ENCODE measurements around the gene PRKN.

Gene PRKN

DNA sequence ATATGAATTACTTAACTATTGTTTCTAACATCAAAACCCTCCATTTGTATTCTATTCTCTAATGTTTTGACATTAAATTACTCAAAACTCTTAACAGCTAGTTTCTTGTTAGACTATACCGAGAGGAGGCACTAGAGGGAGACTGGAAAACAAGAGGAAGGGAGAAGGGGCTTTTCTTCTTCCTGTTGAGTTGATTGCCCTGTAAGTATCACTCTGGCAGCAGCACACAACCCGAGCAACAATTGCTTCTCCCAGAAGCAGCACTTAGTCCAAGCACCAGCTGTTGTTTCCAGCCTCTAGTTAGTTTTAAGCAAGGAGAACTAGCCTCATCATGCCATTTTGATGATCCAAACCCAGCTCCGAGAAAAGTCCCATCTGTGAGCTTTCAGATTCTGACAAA is 603.8 kb downstream of the PRKN start:
- no peak for DNase-seq (ENCODE audit: low spot score)
- TF ChIP-seq, protein P1, sequence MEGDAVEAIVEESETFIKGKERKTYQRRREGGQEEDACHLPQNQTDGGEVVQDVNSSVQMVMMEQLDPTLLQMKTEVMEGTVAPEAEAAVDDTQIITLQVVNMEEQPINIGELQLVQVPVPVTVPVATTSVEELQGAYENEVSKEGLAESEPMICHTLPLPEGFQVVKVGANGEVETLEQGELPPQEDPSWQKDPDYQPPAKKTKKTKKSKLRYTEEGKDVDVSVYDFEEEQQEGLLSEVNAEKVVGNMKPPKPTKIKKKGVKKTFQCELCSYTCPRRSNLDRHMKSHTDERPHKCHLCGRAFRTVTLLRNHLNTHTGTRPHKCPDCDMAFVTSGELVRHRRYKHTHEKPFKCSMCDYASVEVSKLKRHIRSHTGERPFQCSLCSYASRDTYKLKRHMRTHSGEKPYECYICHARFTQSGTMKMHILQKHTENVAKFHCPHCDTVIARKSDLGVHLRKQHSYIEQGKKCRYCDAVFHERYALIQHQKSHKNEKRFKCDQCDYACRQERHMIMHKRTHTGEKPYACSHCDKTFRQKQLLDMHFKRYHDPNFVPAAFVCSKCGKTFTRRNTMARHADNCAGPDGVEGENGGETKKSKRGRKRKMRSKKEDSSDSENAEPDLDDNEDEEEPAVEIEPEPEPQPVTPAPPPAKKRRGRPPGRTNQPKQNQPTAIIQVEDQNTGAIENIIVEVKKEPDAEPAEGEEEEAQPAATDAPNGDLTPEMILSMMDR (IDR thresholded peaks at IDR 0.05; ENCODE audit: extremely low read depth, insufficient read depth, missing control alignments), result no peak
- in situ Hi-C loops (cut with MboI; ENCODE audit: low pct_unique_long_range_greater_than_20kb, low sequenced_read_pairs, unreplicated experiment), result no loop called here

DNA sequence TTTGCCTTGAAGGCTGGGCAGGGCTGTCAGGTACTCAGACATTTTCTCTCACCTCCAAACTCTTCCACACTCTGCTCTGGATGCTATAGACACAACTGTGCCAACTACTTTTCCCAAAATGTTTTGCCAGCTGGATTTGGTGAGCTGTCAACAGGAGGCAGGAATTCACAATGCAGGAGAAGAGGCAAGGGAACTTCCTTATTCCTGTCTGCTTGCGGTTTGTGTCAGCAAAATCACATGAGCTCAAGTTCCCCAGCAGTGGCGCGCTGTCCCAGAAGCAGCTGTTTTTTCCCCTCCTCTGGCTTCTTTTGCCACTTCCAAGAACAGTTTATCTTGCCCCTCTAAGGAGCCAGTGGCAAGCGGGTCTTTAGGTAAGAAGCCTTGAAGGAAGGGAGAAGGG is 608.2 kb downstream of the PRKN start:
- TF ChIP-seq, protein P1 (IDR thresholded peaks at IDR 0.05; ENCODE audit: extremely low read depth, insufficient read depth, missing control alignments), result no peak
- in situ Hi-C loops (cut with MboI; ENCODE audit: low pct_unique_long_range_greater_than_20kb, low sequenced_read_pairs, unreplicated experiment), result no loop called here
- no peak for DNase-seq (ENCODE audit: low spot score)

DNA sequence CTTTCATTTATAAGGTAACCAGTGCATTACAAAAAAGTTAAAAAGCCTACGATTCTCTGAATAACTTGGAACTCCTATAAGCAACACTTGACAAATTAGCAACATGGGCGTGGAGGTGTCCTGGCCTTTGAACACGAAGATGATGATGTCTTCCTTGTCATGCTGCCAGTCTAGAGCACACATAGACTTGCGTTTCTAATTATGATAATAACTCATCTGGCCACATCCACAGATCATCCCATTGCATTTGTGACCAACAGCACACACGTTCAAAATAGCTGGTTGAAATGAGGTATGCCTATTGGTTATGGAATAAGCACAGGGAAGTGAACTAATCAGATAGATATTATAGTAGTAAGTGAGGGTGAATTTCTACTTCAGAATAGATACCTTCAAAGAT is 608.9 kb downstream of the PRKN start:
- in situ Hi-C loops (cut with MboI; ENCODE audit: low pct_unique_long_range_greater_than_20kb, low sequenced_read_pairs, unreplicated experiment), result no loop called here
- DNase-seq (ENCODE audit: low spot score), result no peak
- TF ChIP-seq, protein P1 (IDR thresholded peaks at IDR 0.05; ENCODE audit: extremely low read depth, insufficient read depth, missing control alignments), result no peak

DNA sequence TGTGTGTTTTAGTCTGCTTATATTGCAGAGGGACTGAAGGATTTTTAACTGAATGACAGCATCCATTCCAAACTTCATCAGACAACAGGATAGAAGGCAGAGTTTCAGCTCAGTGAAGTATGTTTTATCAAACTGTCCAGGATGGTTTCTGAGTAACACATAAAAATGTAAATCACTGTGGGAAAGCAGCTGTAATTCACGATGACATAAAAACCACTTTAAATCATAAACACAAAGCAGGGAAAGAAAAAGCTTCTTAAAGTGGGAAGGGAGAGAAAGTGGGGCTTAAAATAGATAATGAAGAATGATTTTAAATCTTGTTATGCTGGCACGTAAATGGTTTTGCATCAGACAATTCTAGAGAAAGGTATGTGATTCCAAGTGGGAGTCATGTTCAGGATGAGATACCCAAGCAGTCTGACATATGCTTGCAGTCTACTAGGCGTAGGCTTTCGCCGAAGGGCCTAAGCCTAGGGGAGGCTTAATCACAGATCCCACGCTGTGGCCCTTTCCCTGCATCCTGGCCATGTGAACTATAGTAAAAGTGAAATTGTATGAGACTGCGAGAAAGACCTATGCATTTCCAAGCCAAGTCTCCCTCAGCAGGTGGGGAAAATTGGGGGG is 610.6 kb downstream of the PRKN start:
- TF ChIP-seq, protein P1 (IDR thresholded peaks at IDR 0.05; ENCODE audit: extremely low read depth, insufficient read depth, missing control alignments), result no peak
- no peak for DNase-seq (ENCODE audit: low spot score)
- in situ Hi-C loops (cut with MboI; ENCODE audit: low pct_unique_long_range_greater_than_20kb, low sequenced_read_pairs, unreplicated experiment), result no loop called here

DNA sequence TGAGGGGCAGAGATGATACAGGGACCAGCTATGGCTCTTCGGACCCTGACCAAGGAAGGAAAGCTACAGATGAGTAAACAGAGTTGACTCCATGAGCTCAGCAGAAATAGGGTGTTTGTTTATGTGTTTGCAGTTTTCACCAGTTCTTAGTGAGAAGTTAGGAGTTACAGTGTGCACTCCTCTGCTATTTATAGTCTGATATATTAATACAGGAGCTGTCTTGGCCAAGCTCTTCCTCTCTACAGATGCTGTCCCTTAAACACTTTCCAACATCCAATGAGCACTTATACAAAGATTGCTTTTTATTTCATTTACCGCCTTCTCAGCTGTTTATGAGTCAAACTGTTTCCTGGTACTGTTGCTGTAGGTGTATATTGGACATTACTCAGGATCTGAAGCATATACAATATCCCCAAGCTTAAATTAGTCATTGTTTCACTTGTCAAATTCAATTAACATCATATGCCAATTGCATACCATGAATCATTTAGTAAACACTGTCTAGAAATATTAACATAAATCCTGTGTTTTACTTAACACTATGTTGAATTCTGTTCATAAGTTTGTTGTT is 618.0 kb downstream of the PRKN start:
- TF ChIP-seq, protein P1 (IDR thresholded peaks at IDR 0.05; ENCODE audit: extremely low read depth, insufficient read depth, missing control alignments), result no peak
- in situ Hi-C loops (cut with MboI; ENCODE audit: low pct_unique_long_range_greater_than_20kb, low sequenced_read_pairs, unreplicated experiment), result no loop called here
- DNase-seq (ENCODE audit: low spot score), result no peak

DNA sequence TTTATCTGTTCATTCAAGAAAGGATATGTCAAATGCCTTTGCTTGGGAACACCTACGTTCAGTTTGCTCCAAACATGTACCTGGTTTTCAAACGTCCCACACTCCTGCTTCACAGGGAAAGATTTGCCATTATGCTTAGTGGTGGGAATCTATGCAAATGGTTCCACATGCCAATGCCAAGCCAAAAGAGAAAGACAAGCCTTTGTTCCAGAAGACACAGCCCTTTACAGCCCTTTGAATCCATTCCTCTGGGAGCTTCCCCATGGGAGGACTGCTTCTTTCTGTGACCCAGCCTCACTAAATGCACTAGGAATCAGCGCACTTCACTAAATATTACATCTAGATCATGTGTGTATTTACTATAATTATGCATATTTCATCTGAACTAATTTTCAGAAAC is 619.5 kb downstream of the PRKN start:
- in situ Hi-C loops (cut with MboI; ENCODE audit: low pct_unique_long_range_greater_than_20kb, low sequenced_read_pairs, unreplicated experiment), result no loop called here
- TF ChIP-seq, protein P1 (IDR thresholded peaks at IDR 0.05; ENCODE audit: extremely low read depth, insufficient read depth, missing control alignments), result no peak
- no peak for DNase-seq (ENCODE audit: low spot score)
